Aorta (tissue), 5 donors: ENCODE data around the gene BIRC7. TPM values are rescaled to one million over a fixed set of nuclear protein-coding genes. Genes with fewer than 3 reads are reported as not detected.

Experiments used
- ATAC-seq: fragments of 200-7000 bp; cut with Tn5 transposase; one replicate; pipeline ENCODE4 v1.9.1; 2022; ENCODE audit warnings: moderate library complexity; ENCODE audit not compliant: low FRiP score
- DNase-seq, 2 donors: peaks; one replicate each; pipeline ENCODE4 v3.0.0-alpha.2; 2020
- H3K27ac ChIP-seq, 2 donors: one replicate each; pipeline ENCODE4 v1.5.1; 2013; ENCODE audit warnings: low read length in 2 of 2, mild to moderate bottlenecking in 2 of 2, moderate library complexity in 2 of 2, control low read depth in 1 of 2, inconsistent platforms in 1 of 2, low read depth in 1 of 2
- H3K27me3 ChIP-seq, 2 donors: one replicate each; pipeline ENCODE4 v1.6.1; 2013; ENCODE audit warnings: control low read depth in 1 of 2, low read length in 1 of 2, mild to moderate bottlenecking in 1 of 2, moderate library complexity in 1 of 2; ENCODE audit not compliant: insufficient read depth in 2 of 2, control insufficient read depth in 1 of 2
- H3K36me3 ChIP-seq, 2 donors: one replicate each; pipeline ENCODE4 v1.6.1; 2013; ENCODE audit warnings: control low read depth in 1 of 2, low read length in 1 of 2, mild to moderate bottlenecking in 1 of 2; ENCODE audit not compliant: insufficient read depth in 2 of 2, control insufficient read depth in 1 of 2
- H3K4me1 ChIP-seq, 2 donors: one replicate each; pipeline ENCODE4 v1.6.1; 2013; ENCODE audit warnings: low read length in 2 of 2, control low read depth in 1 of 2, mild to moderate bottlenecking in 1 of 2, moderate library complexity in 1 of 2; ENCODE audit not compliant: insufficient read depth in 2 of 2, control insufficient read depth in 1 of 2
- H3K4me3 ChIP-seq, 2 donors: one replicate each; pipeline ENCODE4 v1.5.1; 2013; ENCODE audit warnings: low read length in 2 of 2, control low read depth in 1 of 2, mild to moderate bottlenecking in 1 of 2
- H3K9me3 ChIP-seq: one replicate; pipeline ENCODE4 v1.6.1; 2013; ENCODE audit warnings: mild to moderate bottlenecking, low read length; ENCODE audit not compliant: control insufficient read depth
- WGBS, 2 donors: extraction: QIAGEN DNeasy Blood & Tissue Kit; methylation state at CpG; one replicate each; pipeline ENCODE4 v1.1.7; 2013; 5-methylcytosine and 5-hydroxymethylcytosine counted together
- intact Hi-C, 2 donors: fragments of 100-400 bp; cut with DNase I; formaldehyde crosslinking; loops; one replicate each; pipeline versions ENCODE4 v1.14.2 to v1.15.0; 2022
- polyA plus RNA-seq, 2 donors: library from polyadenylated mRNA; stranded (reverse); fragments of 200-250 nt; gene quantifications; one replicate each; pipeline ENCODE4 v1.2.3, GENCODE V29; 2013
- total RNA-seq, 2 donors: library from RNA; stranded (reverse); fragmentation: NEBNext Ultra II Directional; extraction: Animal tissue kit (Norgen Biotek cat#: 25700); gene quantifications; one replicate each; pipeline ENCODE4 v1.2.1, GENCODE V29; 2021
- donor health status: healthy with polysubstance abuse.
- donor health status: Bipolar disorder and iron deficiency.
- donor health status: DM: no; HTN: no; CAD: no.
- donor health status: DM: no; HTN: no; CAD: no.
- donor health status: DM: yes; HTN: yes; CAD: no.

The BIRC7 gene
- total and polyA plus RNA-seq, 4 donors = not detected

DNA sequence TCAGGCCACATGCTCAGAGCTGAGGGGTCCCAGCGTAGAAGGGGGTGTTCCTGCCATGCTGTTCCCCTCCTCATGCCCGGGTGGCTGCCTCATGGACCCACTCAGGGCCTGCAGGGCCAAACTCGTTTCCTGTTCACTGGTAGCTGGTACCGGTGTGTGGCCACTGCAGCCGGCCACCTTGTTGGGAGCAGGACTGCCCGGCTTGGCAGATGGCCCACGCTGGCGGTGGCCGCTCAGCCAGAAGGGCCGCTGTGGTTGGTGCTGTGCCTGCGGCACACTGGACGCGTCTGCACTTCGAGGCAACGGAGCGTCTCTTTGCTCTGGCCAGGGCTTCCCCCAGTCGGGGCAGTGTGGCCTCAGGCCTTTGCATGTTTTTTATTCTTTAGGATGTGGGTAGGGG is 47.2 kb downstream of the BIRC7 start:
- DNase-seq (no peak), ATAC-seq (no peak)
- 89 to 92% methylated on average over 17 of the region's 17 CpGs for WGBS, 2 donors
- Histone ChIP-seq H3K27ac (no peak overlapping the region), H3K9me3 (no peaks in the 10 kb centered on the region), H3K4me3 (no peak overlapping the region), H3K27me3 (no peaks in the 10 kb centered on the region), H3K36me3 (peaks cover 0 to 10% of the 10 kb centered on the region in 2 donors), H3K4me1 (no peaks in the 10 kb centered on the region)
- intact Hi-C loops = no loop called here

DNA sequence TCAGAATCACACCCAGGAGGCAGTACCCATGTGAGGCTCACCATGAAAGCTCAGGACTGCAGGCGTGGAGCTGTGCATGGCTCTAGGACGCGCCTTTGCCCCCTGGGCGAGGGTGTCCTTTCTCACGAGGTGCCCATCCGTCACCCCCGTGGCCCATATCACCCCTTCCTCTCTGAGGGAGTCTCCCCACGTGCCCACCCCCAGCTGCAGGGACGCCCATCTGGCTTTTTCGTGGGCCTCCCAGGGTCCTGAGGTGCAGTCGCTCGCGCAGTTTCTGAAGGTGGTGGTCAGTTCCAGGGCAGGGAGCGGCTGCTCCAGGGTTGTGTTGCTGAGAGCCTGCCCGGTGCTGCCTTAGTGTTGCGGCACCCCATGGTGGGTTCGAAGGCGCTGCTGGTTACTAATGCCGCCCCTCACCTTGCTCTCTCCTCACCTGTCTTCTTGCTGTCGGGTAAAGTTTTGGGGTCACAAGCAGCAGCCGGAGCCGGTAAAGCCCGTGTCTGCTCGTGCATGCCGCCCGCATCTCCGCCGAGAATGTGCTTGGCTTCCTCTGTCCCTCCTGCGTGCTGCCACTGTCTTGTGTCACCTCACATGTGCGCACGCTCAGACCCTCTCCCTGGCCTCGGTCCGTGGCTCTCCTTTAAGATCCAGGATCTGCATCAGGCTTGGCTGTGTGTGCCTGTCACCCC is 47.8 kb downstream of the BIRC7 start:
- DNase-seq (peak in 1 of 2 donors; percentile 34), ATAC-seq (no peak)
- no peaks in the 10 kb centered on the region for H3K27me3 ChIP-seq
- intact Hi-C loops = no loop called here
- no peak overlapping the region for H3K27ac ChIP-seq
- H3K36me3 ChIP-seq = peaks cover 0 to 13% of the 10 kb centered on the region in 2 donors
- H3K4me1 ChIP-seq = no peaks in the 10 kb centered on the region
- WGBS, 2 donors = 91% methylated on average over 33 of the region's 33 CpGs
- H3K4me3 ChIP-seq = no peak overlapping the region
- no peaks in the 10 kb centered on the region for H3K9me3 ChIP-seq

DNA sequence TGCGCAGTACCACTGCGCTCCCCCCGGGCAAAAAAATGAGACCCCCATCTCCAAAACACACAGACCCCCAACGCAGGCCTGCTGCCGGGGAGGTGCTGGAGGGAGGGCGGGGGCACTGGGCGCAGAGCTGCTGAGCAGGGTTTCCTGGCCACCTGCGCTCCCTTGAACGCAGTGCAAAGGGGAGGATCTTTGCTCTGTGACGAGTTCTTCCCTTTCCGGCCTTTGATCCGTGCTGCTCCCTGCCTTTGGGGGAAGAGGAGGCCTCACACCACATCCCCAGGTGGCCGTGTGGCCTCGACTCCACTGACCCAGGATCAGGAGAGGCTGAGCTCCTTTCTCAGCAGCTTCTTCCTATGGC is 48.4 kb downstream of the BIRC7 start:
- intact Hi-C loops = no loop called here
- no peak overlapping the region for H3K4me3 ChIP-seq
- H3K36me3 ChIP-seq = peaks cover 0 to 13% of the 10 kb centered on the region in 2 donors
- H3K27me3 ChIP-seq = no peaks in the 10 kb centered on the region
- DNase-seq (peak in 1 of 2 donors; percentile 43), ATAC-seq (no peak)
- H3K9me3 ChIP-seq = no peaks in the 10 kb centered on the region
- WGBS, 2 donors = 78 to 82% methylated on average over 14 of the region's 14 CpGs
- H3K4me1 ChIP-seq = no peaks in the 10 kb centered on the region
- no peak overlapping the region for H3K27ac ChIP-seq

DNA sequence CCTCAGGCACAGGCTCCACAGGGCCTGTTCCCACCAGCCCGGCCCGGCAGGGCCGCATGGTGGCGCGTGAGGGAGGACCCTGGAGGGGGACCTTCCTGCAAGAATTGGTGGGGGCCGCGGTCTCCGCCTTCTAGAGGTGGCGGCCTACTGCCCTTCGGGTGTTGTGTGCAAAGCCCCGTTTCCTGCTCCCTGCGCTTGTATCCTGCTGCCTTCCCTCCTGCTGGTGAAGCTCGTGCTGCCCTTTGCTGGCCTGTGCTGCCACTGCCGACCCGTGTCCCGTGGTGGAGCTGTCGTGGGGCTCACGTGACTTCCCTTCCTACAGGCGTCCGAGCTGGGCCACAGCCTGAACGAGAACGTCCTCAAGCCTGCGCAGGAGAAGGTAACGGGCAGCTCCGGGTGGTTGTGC is 48.8 kb downstream of the BIRC7 start:
- no peaks in the 10 kb centered on the region for H3K4me1 ChIP-seq
- H3K9me3 ChIP-seq = no peaks in the 10 kb centered on the region
- H3K4me3 ChIP-seq = no peak overlapping the region
- peaks cover 0 to 13% of the 10 kb centered on the region in 2 donors for H3K36me3 ChIP-seq
- peak in 1 of 2 donors; percentile 44 for DNase-seq
- intact Hi-C loops = no loop called here
- ATAC-seq = no peak
- H3K27ac ChIP-seq = no peak overlapping the region
- no peaks in the 10 kb centered on the region for H3K27me3 ChIP-seq
- WGBS, 2 donors = 88% methylated on average over 25 of the region's 25 CpGs

GRCh38 chr20:63284981-63285524 is 49.3 kb downstream of the BIRC7 start:
- Histone ChIP-seq H3K27me3 (no peaks in the 10 kb centered on the region), H3K4me3 (no peak overlapping the region), H3K9me3 (no peaks in the 10 kb centered on the region), H3K27ac (no peak overlapping the region), H3K4me1 (no peaks in the 10 kb centered on the region), H3K36me3 (peaks cover 0 to 13% of the 10 kb centered on the region in 2 donors)
- DNase-seq (peak in 1 of 2 donors; percentile 26), ATAC-seq (no peak)
- intact Hi-C loops = no loop called here
- 81 to 84% methylated on average over 13 of the region's 13 CpGs for WGBS, 2 donors

GRCh38 chr20:63285636-63286615 is 50.2 kb downstream of the BIRC7 start:
- no peak overlapping the region for H3K4me3 ChIP-seq
- no peaks in the 10 kb centered on the region for H3K4me1 ChIP-seq
- no peak overlapping the region for H3K27ac ChIP-seq
- ATAC-seq = no peak
- no peaks in the 10 kb centered on the region for H3K27me3 ChIP-seq
- H3K36me3 ChIP-seq = peaks cover 0 to 13% of the 10 kb centered on the region in 2 donors
- H3K9me3 ChIP-seq = no peaks in the 10 kb centered on the region
- intact Hi-C loops = no loop called here
- peak in 1 of 2 donors; percentile 35 for DNase-seq
- WGBS, 2 donors = 92 to 93% methylated on average over 44 of the region's 44 CpGs

GRCh38 chr20:63286781-63287696 is 51.3 kb downstream of the BIRC7 start:
- Histone ChIP-seq H3K4me3 (no peak overlapping the region), H3K27me3 (no peaks in the 10 kb centered on the region), H3K9me3 (no peaks in the 10 kb centered on the region), H3K27ac (no peak overlapping the region), H3K36me3 (peaks cover 0 to 13% of the 10 kb centered on the region in 2 donors), H3K4me1 (no peaks in the 10 kb centered on the region)
- intact Hi-C loops = no loop called here
- peak in 1 of 2 donors; percentile 12 for DNase-seq
- no peak for ATAC-seq
- 85 to 88% methylated on average over 23 of the region's 23 CpGs for WGBS, 2 donors
